Upper lobe of right lung (tissue), 1 donor: ENCODE measurements around the gene HBM. TPM values are rescaled to one million over a fixed set of nuclear protein-coding genes. Genes with fewer than 3 reads are reported as not detected.
A peak's percentile ranks its signal among the peaks of the same experiment; 100 is the strongest.

Source experiments
- ATAC-seq: fragments of 200-7000 bp; cut with Tn5 transposase; one replicate; pipeline ENCODE4 v1.9.1; 2020; ENCODE audit warnings: mild to moderate bottlenecking, moderate library complexity
- DNase-seq: peaks from one replicate; pipeline ENCODE4 v3.0.0-alpha.2; 2020
- H3K27ac ChIP-seq: fragments of 200-600 bp; one replicate; pipeline ENCODE4 v1.8.0; 2022
- H3K27me3 ChIP-seq: fragments of 200-600 bp; one replicate; pipeline ENCODE4 v1.8.0; 2022; ENCODE audit warnings: mild to moderate bottlenecking
- H3K36me3 ChIP-seq: fragments of 200-600 bp; one replicate; pipeline ENCODE4 v1.8.0; 2022
- H3K4me1 ChIP-seq: fragments of 200-600 bp; one replicate; pipeline ENCODE4 v1.8.0; 2022
- H3K4me3 ChIP-seq: fragments of 200-600 bp; one replicate; pipeline ENCODE4 v1.8.0; 2022; ENCODE audit warnings: mild to moderate bottlenecking
- H3K9me3 ChIP-seq: fragments of 200-600 bp; one replicate; pipeline ENCODE4 v1.8.0; 2022
- intact Hi-C: fragments of 100-400 bp; cut with DNase I; formaldehyde crosslinking; loops from one replicate; pipeline ENCODE4 v1.11.0; 2022
- long read RNA-seq: library from polyadenylated mRNA; unstranded; transcript quantifications from one replicate; pipeline ENCODE4 v2.0.0, GENCODE V29; 2021
- total RNA-seq: library from RNA; stranded (reverse); fragmentation: NEBNext Ultra II Directional; extraction: Animal tissue kit (Norgen Biotek cat#: 25700); gene quantifications from one replicate; pipeline ENCODE4 v1.2.1, GENCODE V29; 2021
- TF ChIP-seq, protein P1 (sequence below): fragments of 200-600 bp; IDR thresholded peaks from one replicate; pipeline ENCODE4 v1.8.0; 2022; ENCODE audit warnings: antibody characterized with exemption
- donor health status: DM: no; HTN: yes; CAD: no; lungs with severe emphysema.

The HBM gene, protein sequence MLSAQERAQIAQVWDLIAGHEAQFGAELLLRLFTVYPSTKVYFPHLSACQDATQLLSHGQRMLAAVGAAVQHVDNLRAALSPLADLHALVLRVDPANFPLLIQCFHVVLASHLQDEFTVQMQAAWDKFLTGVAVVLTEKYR
- not detected for total RNA-seq
- long read RNA-seq: 0 reads

DNA sequence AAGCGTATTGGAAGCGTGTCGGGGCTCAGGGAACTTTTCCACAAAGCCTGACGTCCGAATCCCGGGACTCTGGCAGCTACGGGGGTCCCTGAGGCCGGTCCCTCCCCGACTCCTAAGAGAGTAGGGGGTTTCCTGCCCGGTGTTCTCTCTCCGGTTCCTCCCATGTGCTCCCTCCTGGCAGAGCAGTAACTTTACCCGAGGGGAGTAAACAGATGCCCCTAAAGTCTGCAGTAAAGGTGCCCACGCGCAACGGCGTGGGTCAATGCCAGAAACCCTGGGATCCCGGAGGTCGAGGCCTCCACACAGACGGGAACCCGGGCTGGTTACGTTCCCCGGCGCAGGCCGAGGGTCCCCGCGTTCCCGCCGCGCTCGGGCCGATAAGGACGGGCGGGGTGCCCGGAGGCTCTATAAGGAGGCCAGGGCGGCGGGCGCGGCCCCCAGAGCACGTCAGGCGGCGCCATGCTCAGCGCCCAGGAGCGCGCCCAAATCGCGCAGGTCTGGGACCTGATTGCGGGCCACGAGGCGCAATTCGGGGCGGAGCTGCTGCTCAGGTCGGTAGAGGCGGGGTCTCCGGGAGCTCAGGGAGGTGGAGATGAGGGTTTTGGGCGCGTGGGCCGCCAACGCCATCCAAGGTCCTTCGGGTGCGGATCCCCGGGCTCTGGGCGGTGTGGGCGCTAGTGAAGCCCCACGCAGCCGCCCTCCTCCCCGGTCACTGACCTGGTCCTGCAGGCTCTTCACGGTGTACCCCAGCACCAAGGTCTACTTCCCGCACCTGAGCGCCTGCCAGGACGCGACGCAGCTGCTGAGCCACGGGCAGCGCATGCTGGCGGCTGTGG, at the start of gene HBM:
Gene HBM (plus strand): TSS at position 440 of the 836 bp plus-strand sequence. CDS start 20 bp downstream, at position 460.
- peaks cover 18% of the 10 kb centered on the region for H3K4me1 ChIP-seq
- H3K4me3 ChIP-seq: no peak within 1 kb of the TSS
- DNase-seq (no peak), ATAC-seq (no peak)
- no peaks in the 10 kb centered on the region for H3K36me3 ChIP-seq
- TF ChIP-seq, protein P1, sequence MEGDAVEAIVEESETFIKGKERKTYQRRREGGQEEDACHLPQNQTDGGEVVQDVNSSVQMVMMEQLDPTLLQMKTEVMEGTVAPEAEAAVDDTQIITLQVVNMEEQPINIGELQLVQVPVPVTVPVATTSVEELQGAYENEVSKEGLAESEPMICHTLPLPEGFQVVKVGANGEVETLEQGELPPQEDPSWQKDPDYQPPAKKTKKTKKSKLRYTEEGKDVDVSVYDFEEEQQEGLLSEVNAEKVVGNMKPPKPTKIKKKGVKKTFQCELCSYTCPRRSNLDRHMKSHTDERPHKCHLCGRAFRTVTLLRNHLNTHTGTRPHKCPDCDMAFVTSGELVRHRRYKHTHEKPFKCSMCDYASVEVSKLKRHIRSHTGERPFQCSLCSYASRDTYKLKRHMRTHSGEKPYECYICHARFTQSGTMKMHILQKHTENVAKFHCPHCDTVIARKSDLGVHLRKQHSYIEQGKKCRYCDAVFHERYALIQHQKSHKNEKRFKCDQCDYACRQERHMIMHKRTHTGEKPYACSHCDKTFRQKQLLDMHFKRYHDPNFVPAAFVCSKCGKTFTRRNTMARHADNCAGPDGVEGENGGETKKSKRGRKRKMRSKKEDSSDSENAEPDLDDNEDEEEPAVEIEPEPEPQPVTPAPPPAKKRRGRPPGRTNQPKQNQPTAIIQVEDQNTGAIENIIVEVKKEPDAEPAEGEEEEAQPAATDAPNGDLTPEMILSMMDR: no peak
- H3K27me3 ChIP-seq: peaks cover 53% of the 10 kb centered on the region
- H3K9me3 ChIP-seq: no peaks in the 10 kb centered on the region
- intact Hi-C loops: no loop called here
- no peak within 1 kb of the TSS for H3K27ac ChIP-seq

DNA sequence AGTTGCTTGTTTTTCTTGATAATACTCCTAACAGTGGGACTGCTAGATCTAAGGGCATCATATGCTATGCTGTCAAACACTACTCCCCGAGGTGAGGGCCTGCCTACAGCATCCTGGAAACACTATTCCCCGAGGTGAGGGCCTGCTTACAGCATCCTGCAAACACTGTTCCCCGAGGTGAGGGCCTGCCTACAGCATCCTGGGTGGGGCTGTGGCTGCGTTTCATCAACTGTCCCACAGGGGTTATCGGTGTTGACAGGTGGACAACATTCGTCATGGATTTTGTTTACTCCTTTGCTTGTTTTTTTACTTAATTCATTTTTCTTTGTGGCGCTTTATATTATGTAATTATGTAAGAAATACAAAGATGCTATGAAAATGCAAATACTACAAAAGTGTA, 49.8 kb upstream of the HBM start:
- ATAC-seq: no peak
- Histone ChIP-seq H3K27me3 (no peaks in the 10 kb centered on the region), H3K36me3 (peaks cover 23% of the 10 kb centered on the region), H3K4me1 (peaks cover 3% of the 10 kb centered on the region), H3K4me3 (no peak overlapping the region), H3K9me3 (no peaks in the 10 kb centered on the region), H3K27ac (no peak overlapping the region)
- no peak for DNase-seq
- intact Hi-C loops: no loop called here
- TF ChIP-seq, protein P1: no peak

DNA sequence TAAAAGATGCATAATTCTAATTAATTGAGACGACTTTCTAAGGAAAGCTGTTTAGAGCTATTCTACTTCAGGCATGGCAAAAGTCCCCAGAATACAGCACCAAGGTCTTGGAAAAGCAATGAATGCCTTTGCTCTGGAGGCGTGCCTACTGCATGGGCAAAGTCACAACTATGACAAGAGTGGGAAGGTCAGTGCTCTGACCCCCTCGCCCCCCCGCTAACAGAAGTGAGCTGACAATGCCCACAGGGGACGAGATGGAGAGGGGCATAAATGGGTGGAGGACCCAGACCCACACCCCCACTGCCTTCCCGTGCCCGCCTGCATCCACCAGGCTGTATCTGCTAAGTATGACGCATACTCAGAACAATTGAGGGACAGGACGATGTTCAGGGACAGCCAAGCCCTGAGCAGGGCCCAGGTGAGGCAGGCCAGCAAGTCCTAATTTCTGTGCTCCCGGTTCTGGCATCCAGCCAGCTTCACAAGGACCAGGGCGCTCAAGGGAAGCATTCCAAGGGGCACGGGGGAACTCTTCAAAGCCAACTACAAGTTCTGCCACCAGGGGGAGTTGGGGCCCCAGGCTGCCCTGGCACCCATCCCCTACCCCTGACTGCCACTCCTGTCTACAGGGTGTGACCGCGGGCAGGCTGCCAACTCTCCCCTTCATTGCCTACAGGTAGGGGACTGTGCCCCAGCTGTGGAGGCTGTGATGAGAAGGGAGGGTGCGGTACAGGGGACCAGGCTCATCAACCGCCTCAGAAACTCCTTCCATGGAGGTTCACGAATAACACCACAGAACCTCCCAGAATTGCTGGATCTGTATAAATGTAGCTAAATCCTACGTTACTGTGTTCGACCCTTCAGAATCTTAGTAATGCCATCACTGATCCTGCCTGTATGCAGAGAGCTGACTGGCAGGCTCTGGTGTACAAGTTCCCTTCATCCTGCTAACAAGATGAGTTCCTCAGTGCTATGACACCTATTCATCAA, 48.1 kb upstream of the HBM start:
- TF ChIP-seq, protein P1: peak; percentile 69
- DNase-seq (peak; percentile 85), ATAC-seq (peak; percentile 92)
- H3K27ac ChIP-seq: no peak overlapping the region
- peaks cover 3% of the 10 kb centered on the region for H3K4me1 ChIP-seq
- no peak overlapping the region for H3K4me3 ChIP-seq
- H3K9me3 ChIP-seq: no peaks in the 10 kb centered on the region
- intact Hi-C loops: no loop called here
- H3K36me3 ChIP-seq: peaks cover 11% of the 10 kb centered on the region
- H3K27me3 ChIP-seq: no peaks in the 10 kb centered on the region

DNA sequence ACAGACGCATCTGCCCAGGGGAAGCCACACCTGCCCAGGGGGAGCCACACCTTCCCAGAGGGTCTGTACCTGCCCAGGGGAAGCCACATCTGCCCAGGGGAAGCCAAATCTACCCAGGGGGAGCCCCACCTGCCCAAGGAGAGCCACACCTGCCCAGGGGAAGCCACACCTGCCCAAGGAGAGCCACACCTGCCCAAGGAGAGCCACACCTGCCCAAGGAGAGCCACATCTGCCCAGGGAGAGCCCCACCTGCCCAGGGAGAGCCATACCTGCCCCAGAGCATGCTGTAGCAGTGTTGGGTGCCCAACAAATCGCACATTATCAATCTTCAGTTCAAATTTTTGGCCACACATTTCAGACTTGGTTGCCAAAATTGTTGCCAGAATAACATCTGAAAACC, 46.9 kb upstream of the HBM start:
- no peak overlapping the region for H3K4me3 ChIP-seq
- intact Hi-C loops: no loop called here
- TF ChIP-seq, protein P1: no peak
- ATAC-seq (no peak), DNase-seq (no peak)
- no peaks in the 10 kb centered on the region for H3K27me3 ChIP-seq
- no peaks in the 10 kb centered on the region for H3K9me3 ChIP-seq
- H3K27ac ChIP-seq: no peak overlapping the region
- peaks cover 3% of the 10 kb centered on the region for H3K4me1 ChIP-seq
- peaks cover 18% of the 10 kb centered on the region for H3K36me3 ChIP-seq

DNA sequence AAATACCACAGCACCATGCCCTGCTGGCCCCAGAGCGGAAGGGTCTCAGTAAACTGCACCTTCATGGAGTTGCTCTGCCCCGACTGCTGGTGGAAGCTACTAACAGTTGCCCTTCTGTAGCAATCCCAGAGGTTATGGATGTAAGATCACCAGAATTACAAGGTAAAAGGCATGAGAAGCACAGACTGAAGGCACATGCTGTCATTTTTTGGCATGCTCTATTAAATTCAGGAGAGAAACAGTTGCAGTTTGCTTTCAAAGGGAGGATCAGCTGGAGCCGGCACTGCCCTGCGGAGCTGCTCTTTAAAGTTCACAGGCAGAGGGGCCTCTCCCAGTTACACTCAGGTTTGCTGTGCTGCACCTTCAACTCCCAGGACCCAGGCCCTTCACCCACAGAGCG, 46.5 kb upstream of the HBM start:
- H3K27me3 ChIP-seq: no peaks in the 10 kb centered on the region
- intact Hi-C loops: no loop called here
- TF ChIP-seq, protein P1: no peak
- no peak overlapping the region for H3K27ac ChIP-seq
- no peak overlapping the region for H3K4me3 ChIP-seq
- no peak for DNase-seq
- H3K9me3 ChIP-seq: no peaks in the 10 kb centered on the region
- peaks cover 18% of the 10 kb centered on the region for H3K36me3 ChIP-seq
- no peak for ATAC-seq
- H3K4me1 ChIP-seq: peaks cover 3% of the 10 kb centered on the region
